B cell (primary cell): Measurements from ENCODE around the gene GRAMD1C. TPM values are rescaled to one million over a fixed set of nuclear protein-coding genes. Genes with fewer than 3 reads are reported as not detected.

Experiments used
- ATAC-seq: fragments of 200-7000 bp; cut with Tn5 transposase; one replicate; pipeline ENCODE4 v1.10.0; 2021; ENCODE audit warnings: low read depth, mild to moderate bottlenecking, moderate number of reproducible peaks, moderate library complexity
- CTCF ChIA-PET: fragments of 350-600 bp; sonication (Branson Sonifier 250); formaldehyde crosslinking; loops from one replicate; lab custom pipeline; 2021; ENCODE audit warnings: antibody characterized with exemption, inconsistent platforms; lab: Charles Lee
- POLR2A ChIA-PET: fragments of 350-600 bp; sonication (Branson Sonifier 250); formaldehyde crosslinking; loops from one replicate; lab custom pipeline; 2021; ENCODE audit warnings: antibody characterized with exemption; lab: Charles Lee
- DNase-seq: peaks from one replicate; pipeline ENCODE4 v3.0.0; 2013
- H2AFZ ChIP-seq: 2 replicates; pipeline ENCODE4 v1.6.1; 2012; ENCODE audit warnings: mild to moderate bottlenecking, low read depth, low read length; ENCODE audit not compliant: insufficient read depth, poor library complexity, severe bottlenecking
- H3K27ac ChIP-seq, 2 donors: 1 replicate in 1 of 2; 2 replicates in 1 of 2; pipeline ENCODE4 v1.5.1; 2012 to 2013; ENCODE audit warnings: low read length in 2 of 2, mild to moderate bottlenecking in 2 of 2, moderate library complexity in 1 of 2
- H3K27me3 ChIP-seq, 4 experiments: fragments of 200-600 bp in 1 of 4; sonication (generic) in 1 of 4; replicated peaks in 1 of 4; 1 replicate in 2 of 4; 2 replicates in 2 of 4; pipeline versions ENCODE4 v1.6.1 to v1.7.0; 2013 to 2016; ENCODE audit warnings: low read length in 3 of 4, mild to moderate bottlenecking in 2 of 4, mixed read lengths in 1 of 4, moderate library complexity in 1 of 4; ENCODE audit not compliant: insufficient read depth in 4 of 4, control insufficient read depth in 3 of 4; ENCODE audit errors: control extremely low read depth in 1 of 4
- H3K36me3 ChIP-seq, 2 experiments: replicated peaks in 1 of 2; 1 replicate in 1 of 2; 2 replicates in 1 of 2; pipeline versions ENCODE4 v1.6.1 to v1.7.1; 2013; ENCODE audit warnings: low read length in 1 of 2; ENCODE audit not compliant: insufficient read depth in 2 of 2, control insufficient read depth in 1 of 2; ENCODE audit errors: control extremely low read depth in 1 of 2, extremely low read depth in 1 of 2
- H3K4me1 ChIP-seq, 2 donors: fragments of 200-600 bp in 1 of 2; sonication (generic) in 1 of 2; 1 replicate in 1 of 2; 2 replicates in 1 of 2; pipeline versions ENCODE4 v1.5.1 to v1.6.1; 2013 to 2017; ENCODE audit warnings: low read length in 2 of 2; ENCODE audit not compliant: control insufficient read depth in 2 of 2, insufficient read depth in 2 of 2
- H3K4me2 ChIP-seq: replicated peaks from 2 replicates; pipeline ENCODE3; 2012; ENCODE audit warnings: mild to moderate bottlenecking, low read depth, low read length; ENCODE audit not compliant: poor library complexity, severe bottlenecking
- H3K4me3 ChIP-seq, 5 experiments: fragments of 200-600 bp in 1 of 5; sonication (generic) in 1 of 5; 1 replicate in 3 of 5; 2 replicates in 2 of 5; pipeline versions ENCODE4 v1.5.1 to v1.7.0; 2011 to 2016; ENCODE audit warnings: low read length in 4 of 5, mild to moderate bottlenecking in 4 of 5, low read depth in 2 of 5, control low read depth in 1 of 5, moderate library complexity in 1 of 5; ENCODE audit not compliant: insufficient read depth in 1 of 5; ENCODE audit errors: control extremely low read depth in 1 of 5, extremely low read depth in 1 of 5
- H3K79me2 ChIP-seq: fragments of 200-600 bp; sonication (generic); one replicate; pipeline ENCODE4 v1.6.0; 2016; ENCODE audit warnings: low read length; ENCODE audit not compliant: control insufficient read depth, insufficient read depth
- H3K9ac ChIP-seq: fragments of 200-600 bp; sonication (generic); 2 replicates; pipeline ENCODE4 v1.6.1; 2017; ENCODE audit warnings: mild to moderate bottlenecking, low read length, moderate library complexity
- H3K9me3 ChIP-seq, 3 donors: one replicate each; pipeline versions ENCODE4 v1.6.1 to v1.7.1; 2013; ENCODE audit warnings: low read length in 2 of 3; ENCODE audit not compliant: control insufficient read depth in 2 of 3, insufficient read depth in 1 of 3; ENCODE audit errors: control extremely low read depth in 1 of 3
- H4K20me1 ChIP-seq: 2 replicates; pipeline ENCODE4 v1.6.0; 2012; ENCODE audit warnings: mild to moderate bottlenecking, low read length; ENCODE audit not compliant: insufficient read depth, control insufficient read depth, poor library complexity, severe bottlenecking
- H3K27ac Mint-ChIP-seq: one replicate; pipeline ENCODE4 v1.8.0; 2021; ENCODE audit warnings: mixed read lengths
- H3K27me3 Mint-ChIP-seq: one replicate; pipeline ENCODE4 v1.8.0; 2021; ENCODE audit warnings: mixed read lengths
- H3K4me1 Mint-ChIP-seq: one replicate; pipeline ENCODE4 v1.8.0; 2021; ENCODE audit warnings: mixed read lengths
- H3K4me3 Mint-ChIP-seq: one replicate; pipeline ENCODE4 v1.8.0; 2021; ENCODE audit warnings: mixed read lengths
- H3K9me3 Mint-ChIP-seq: one replicate; pipeline ENCODE4 v1.8.0; 2022; ENCODE audit warnings: mixed read lengths; ENCODE audit not compliant: insufficient read depth
- EZH2 ChIP-seq: IDR thresholded peaks from 2 replicates; pipeline ENCODE4 v1.6.1; 2012; ENCODE audit warnings: borderline replicate concordance, low read depth, mild to moderate bottlenecking, moderate library complexity, low read length; ENCODE audit not compliant: insufficient read depth, poor library complexity, severe bottlenecking
- WGBS: methylation state at CpG from one replicate; pipeline ENCODE4 v1.1.5; 2013; ENCODE audit warnings: missing lambda C conversion rate; ENCODE audit not compliant: insufficient coverage; 5-methylcytosine and 5-hydroxymethylcytosine counted together
- intact Hi-C: fragments of 100-400 bp; cut with micrococcal nuclease; formaldehyde crosslinking; loops from one replicate; pipeline ENCODE4 v1.10.0; 2022
- polyA minus RNA-seq: library from RNA; depleted of rRNA, polyadenylated mRNA; stranded (reverse); fragments of >200 nt; gene quantifications from 2 replicates; pipeline ENCODE4 v1.2.3, GENCODE V29; 2012
- polyA plus RNA-seq: library from polyadenylated mRNA; depleted of rRNA; stranded (reverse); fragments of >200 nt; gene quantifications from 2 replicates; pipeline ENCODE4 v1.2.3, GENCODE V29; 2012
- total RNA-seq, 2 donors: library from RNA; stranded (reverse); fragments of 120-200 nt in 1 of 2; gene quantifications; 1 replicate in 1 of 2; 2 replicates in 1 of 2; pipeline versions ENCODE4 v1.2.3 to v1.2.4, GENCODE V29; 2013 to 2022
- TF ChIP-seq, protein P1 (sequence below): fragments of 200-600 bp; IDR thresholded peaks from one replicate; pipeline ENCODE4 v1.8.0; 2022; ENCODE audit warnings: antibody characterized with exemption, mild to moderate bottlenecking

GRAMD1C gene
- total RNA-seq, result 47.1 and 52.5 TPM in 2 replicates
- 12.2 TPM for total RNA-seq (2013)
- polyA plus RNA-seq, result 3.8 and 8.5 TPM in 2 replicates
- polyA minus RNA-seq, result 2.8 and 3.9 TPM in 2 replicates

DNA sequence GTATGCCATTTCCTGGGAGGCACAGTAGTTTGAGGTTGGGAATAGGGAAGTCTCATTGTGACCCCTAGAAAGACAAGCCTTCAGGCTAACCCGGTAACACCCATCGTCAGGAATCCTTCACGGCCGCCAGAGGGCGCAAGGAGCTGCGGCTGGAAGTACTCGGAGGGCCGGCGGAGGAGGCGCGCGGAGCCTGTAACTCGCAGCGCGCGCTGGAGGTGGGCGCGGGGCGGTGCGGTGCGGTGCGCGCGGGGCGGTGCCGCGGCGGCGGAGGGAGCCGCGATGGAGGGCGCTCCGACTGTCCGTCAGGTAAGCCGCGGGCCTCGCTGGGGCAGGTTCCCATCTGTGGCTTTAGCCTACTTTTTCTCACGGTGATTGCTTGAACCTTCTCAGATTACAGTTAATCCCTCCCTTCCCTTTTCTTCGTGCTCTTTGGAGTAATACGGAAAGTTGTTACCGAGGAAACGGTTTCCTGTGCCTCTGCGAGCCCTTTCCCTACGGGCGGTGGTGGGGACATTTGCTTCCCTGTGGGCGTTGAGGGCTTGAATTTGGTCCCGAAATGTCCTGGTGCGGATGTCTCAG, at the start of gene GRAMD1C:
Gene GRAMD1C, plus strand, starts transcription at position 158 of the 579 bp plus-strand sequence. Its CDS starts 122 bp downstream, at position 280.
- TF ChIP-seq, protein P1, sequence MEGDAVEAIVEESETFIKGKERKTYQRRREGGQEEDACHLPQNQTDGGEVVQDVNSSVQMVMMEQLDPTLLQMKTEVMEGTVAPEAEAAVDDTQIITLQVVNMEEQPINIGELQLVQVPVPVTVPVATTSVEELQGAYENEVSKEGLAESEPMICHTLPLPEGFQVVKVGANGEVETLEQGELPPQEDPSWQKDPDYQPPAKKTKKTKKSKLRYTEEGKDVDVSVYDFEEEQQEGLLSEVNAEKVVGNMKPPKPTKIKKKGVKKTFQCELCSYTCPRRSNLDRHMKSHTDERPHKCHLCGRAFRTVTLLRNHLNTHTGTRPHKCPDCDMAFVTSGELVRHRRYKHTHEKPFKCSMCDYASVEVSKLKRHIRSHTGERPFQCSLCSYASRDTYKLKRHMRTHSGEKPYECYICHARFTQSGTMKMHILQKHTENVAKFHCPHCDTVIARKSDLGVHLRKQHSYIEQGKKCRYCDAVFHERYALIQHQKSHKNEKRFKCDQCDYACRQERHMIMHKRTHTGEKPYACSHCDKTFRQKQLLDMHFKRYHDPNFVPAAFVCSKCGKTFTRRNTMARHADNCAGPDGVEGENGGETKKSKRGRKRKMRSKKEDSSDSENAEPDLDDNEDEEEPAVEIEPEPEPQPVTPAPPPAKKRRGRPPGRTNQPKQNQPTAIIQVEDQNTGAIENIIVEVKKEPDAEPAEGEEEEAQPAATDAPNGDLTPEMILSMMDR, result peak; percentile 84
- TF ChIP-seq EZH2, result no peak
- H3K36me3 ChIP-seq, result no peaks in the 10 kb centered on the region
- intact Hi-C loops, result loop anchor here (1.0 to 10.0 kb wide), 7 partner anchors 8 to 1306 kb away; partner anchors contain the start of genes CCDC191, QTRT2 and ZBTB20
- peak within 1 kb of the TSS; percentile 8 to 62 for H3K27ac ChIP-seq
- CTCF ChIA-PET, result interaction anchor here (0.6 to 4.5 kb wide), 24 partner anchors 8 to 1100 kb away, joined by 3 to 42 read pairs (median 4); partner anchors contain the start of genes ATP6V1A and NAA50
- ATAC-seq (peak; percentile 99), DNase-seq (peak; percentile 92)
- H3K4me2 ChIP-seq, result peak within 1 kb of the TSS; percentile 88
- Mint-ChIP-seq H3K9me3 (no peaks in the 10 kb centered on the region), H3K27me3 (no peaks in the 10 kb centered on the region), H3K4me1 (peaks cover 29% of the 10 kb centered on the region), H3K27ac (peak within 1 kb of the TSS; percentile 71), H3K4me3 (peak within 1 kb of the TSS; percentile 91)
- peak within 1 kb of the TSS; percentile 84 for H3K9ac ChIP-seq
- no peaks in the 10 kb centered on the region for H3K27me3 ChIP-seq
- POLR2A ChIA-PET, result interaction anchor here (0.6 to 1.7 kb wide), 10 partner anchors 8 to 322 kb away, joined by 3 to 9 read pairs (median 5); partner anchors contain the start of genes ATP6V1A and NAA50
- peak within 1 kb of the TSS; percentile 93 for H2AFZ ChIP-seq
- H3K4me1 ChIP-seq, result peaks cover 7 to 13% of the 10 kb centered on the region in 2 donors
- no peaks in the 10 kb centered on the region for H3K79me2 ChIP-seq
- H3K4me3 ChIP-seq, result peak within 1 kb of the TSS; percentile 59 to 84 (median 70)
- H4K20me1 ChIP-seq, result no peaks in the 10 kb centered on the region
- no peaks in the 10 kb centered on the region for H3K9me3 ChIP-seq
- WGBS, result under 1% methylated on average over 39 of the region's 48 CpGs

DNA sequence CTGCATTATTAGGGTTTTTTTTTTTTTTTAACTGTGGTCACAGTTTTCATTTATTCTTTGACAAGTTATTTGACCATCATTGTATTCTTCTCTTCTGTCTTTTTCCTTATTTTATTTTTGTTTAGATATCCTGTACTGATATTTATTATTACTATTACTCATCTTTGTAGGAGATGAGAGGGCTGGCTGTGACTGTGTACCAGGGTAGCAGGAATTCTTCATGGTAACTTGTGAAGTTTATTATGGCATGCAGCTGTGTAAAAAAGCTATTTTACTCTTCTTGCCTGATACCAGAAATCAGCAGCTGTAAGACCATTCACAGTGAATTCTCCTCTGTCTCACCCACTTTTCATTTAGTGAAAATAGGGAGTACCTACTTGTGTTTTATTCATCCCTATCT, 47.2 kb upstream of the GRAMD1C start:
- no peaks in the 10 kb centered on the region for H3K27me3 ChIP-seq
- ATAC-seq (no peak), DNase-seq (no peak)
- H2AFZ ChIP-seq, result no peak overlapping the region
- H3K9ac ChIP-seq, result no peak overlapping the region
- Mint-ChIP-seq H3K4me1 (peaks cover 3% of the 10 kb centered on the region), H3K27me3 (no peaks in the 10 kb centered on the region), H3K27ac (no peak overlapping the region), H3K9me3 (no peaks in the 10 kb centered on the region), H3K4me3 (no peak overlapping the region)
- no peak overlapping the region for H3K4me3 ChIP-seq
- H3K27ac ChIP-seq, result no peak overlapping the region
- no peak overlapping the region for H3K4me2 ChIP-seq
- peaks cover 3 to 4% of the 10 kb centered on the region in 2 donors for H3K4me1 ChIP-seq
- TF ChIP-seq, protein P1, result no peak
- TF ChIP-seq EZH2, result no peak
- peaks cover 3 to 35% of the 10 kb centered on the region in 2 experiments for H3K36me3 ChIP-seq
- H3K79me2 ChIP-seq, result no peaks in the 10 kb centered on the region
- intact Hi-C loops, result no loop called here
- no peaks in the 10 kb centered on the region for H3K9me3 ChIP-seq
- CTCF ChIA-PET, result no interaction called here
- H4K20me1 ChIP-seq, result no peaks in the 10 kb centered on the region
- POLR2A ChIA-PET, result interaction anchor here (1.6 kb wide), 1 partner anchor 39 kb away, joined by 5 read pairs; no protein-coding TSS in a partner anchor
